Spleen (tissue), 7 donors: ENCODE measurements around the gene TIGD4.

Experiments used
- POLR2A ChIP-seq, 3 donors: fragments of 450-650 bp; IDR thresholded peaks; one replicate each; pipeline ENCODE4 v1.5.1; 2017; ENCODE audit warnings: antibody characterized with exemption in 3 of 3, mild to moderate bottlenecking in 1 of 3
- POLR2AphosphoS5 ChIP-seq, 3 donors: sonication (generic); formaldehyde crosslinking; IDR thresholded peaks; one replicate each; pipeline ENCODE4 v1.5.1; 2017; ENCODE audit warnings: antibody characterized with exemption in 3 of 3
- TF ChIP-seq, protein P1 (sequence below), 11 experiments: fragments of 200-600 bp in 7 of 11; fragments of 450-650 bp in 4 of 11; sonication (generic) in 4 of 11; IDR thresholded peaks in 8 of 11; conservative IDR thresholded peaks in 3 of 11; 1 replicate in 7 of 11; 2 replicates in 4 of 11; pipeline versions ENCODE4 v1.4.0 to v1.8.0; 2016 to 2021; ENCODE audit warnings: antibody characterized with exemption in 11 of 11, inconsistent platforms in 4 of 11, mild to moderate bottlenecking in 1 of 11
- donor health status: DM: no; HTN: no; CAD: no; lungs with moderate emphysema.
- donor health status: DM: no; HTN: no; CAD: no.
- donor health status: DM: no; HTN: no; CAD: no.

DNA sequence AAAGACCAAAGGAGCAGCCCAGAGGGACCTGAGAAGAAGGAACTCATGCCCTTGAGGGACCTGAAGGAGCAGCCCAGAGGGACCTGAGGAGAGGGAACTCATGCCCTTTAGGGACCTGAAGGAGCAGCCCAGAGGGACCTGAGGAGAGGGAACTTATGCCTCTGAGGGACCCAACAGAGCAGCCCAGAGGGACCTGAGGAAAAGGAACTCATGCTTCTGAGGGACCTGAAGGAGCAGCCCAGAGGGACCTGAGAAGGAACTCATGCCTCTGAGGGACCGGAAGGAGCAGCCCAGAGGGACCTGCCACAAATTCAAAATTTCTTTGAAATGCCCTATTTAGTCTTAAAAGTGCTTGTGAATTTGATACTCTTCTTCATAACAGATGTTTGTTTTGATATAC, 51.2 kb downstream of the TIGD4 start:
- TF ChIP-seq, protein P1, sequence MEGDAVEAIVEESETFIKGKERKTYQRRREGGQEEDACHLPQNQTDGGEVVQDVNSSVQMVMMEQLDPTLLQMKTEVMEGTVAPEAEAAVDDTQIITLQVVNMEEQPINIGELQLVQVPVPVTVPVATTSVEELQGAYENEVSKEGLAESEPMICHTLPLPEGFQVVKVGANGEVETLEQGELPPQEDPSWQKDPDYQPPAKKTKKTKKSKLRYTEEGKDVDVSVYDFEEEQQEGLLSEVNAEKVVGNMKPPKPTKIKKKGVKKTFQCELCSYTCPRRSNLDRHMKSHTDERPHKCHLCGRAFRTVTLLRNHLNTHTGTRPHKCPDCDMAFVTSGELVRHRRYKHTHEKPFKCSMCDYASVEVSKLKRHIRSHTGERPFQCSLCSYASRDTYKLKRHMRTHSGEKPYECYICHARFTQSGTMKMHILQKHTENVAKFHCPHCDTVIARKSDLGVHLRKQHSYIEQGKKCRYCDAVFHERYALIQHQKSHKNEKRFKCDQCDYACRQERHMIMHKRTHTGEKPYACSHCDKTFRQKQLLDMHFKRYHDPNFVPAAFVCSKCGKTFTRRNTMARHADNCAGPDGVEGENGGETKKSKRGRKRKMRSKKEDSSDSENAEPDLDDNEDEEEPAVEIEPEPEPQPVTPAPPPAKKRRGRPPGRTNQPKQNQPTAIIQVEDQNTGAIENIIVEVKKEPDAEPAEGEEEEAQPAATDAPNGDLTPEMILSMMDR (IDR thresholded peaks at IDR 0.05 in 8 of 11, conservative IDR thresholded peaks at IDR 0.05 in 3 of 11), result no peak
- TF ChIP-seq POLR2A (IDR thresholded peaks at IDR 0.05), result no peak
- no peak for TF ChIP-seq POLR2AphosphoS5 (IDR thresholded peaks at IDR 0.05)
